ENCODE data around the gene EFEMP2.

EFEMP2 gene

GRCh38 chr11:65821107-65821506 lies 51.5 kb downstream of the EFEMP2 start:
- no peak for TF ChIP-seq CTCF (conservative IDR thresholded peaks at IDR 0.05; ENCODE audit: low read depth, low read length)
- DNase-seq (ENCODE audit: low read depth), result no peak
- H3K4me3 ChIP-seq (ENCODE audit: low read length), result no peak overlapping the region

GRCh38 chr11:65817835-65818680 lies 54.5 kb downstream of the EFEMP2 start:
- peak overlapping the region; percentile 67 for H3K4me3 ChIP-seq (ENCODE audit: low read length)
- TF ChIP-seq CTCF (conservative IDR thresholded peaks at IDR 0.05; ENCODE audit: low read depth, low read length), result peak; percentile 90
- peak; percentile 29 for DNase-seq (ENCODE audit: low read depth)

- no peak for TF ChIP-seq CTCF (conservative IDR thresholded peaks at IDR 0.05; ENCODE audit: low read depth, low read length)
- H3K4me3 ChIP-seq (ENCODE audit: low read length), result peak overlapping the region; percentile 67
- no peak for DNase-seq (ENCODE audit: low read depth)
Measured at GRCh38 chr11:65817312-65817834, 55.2 kb downstream of the EFEMP2 start.

GRCh38 chr11:65816696-65817095 lies 55.9 kb downstream of the EFEMP2 start:
- no peak for TF ChIP-seq CTCF (conservative IDR thresholded peaks at IDR 0.05; ENCODE audit: low read depth, low read length)
- no peak for DNase-seq (ENCODE audit: low read depth)
- no peak overlapping the region for H3K4me3 ChIP-seq (ENCODE audit: low read length)

All from retinal pigment epithelial cell (primary cell).